GM18508 (cell line): ENCODE data around the gene SNX24.
"Not testable (repeated sequence)": the region's sequence is repeated elsewhere in the genome, so short reads cannot be mapped to it uniquely, and the experiment has no call there.

Experiments
- ATAC-seq: cut with Tn5 transposase; IDR thresholded peaks from one replicate; pipeline ENCODE4 v1.9.1; 2021; ENCODE audit warnings: moderate number of reproducible peaks; ENCODE audit not compliant: insufficient read depth, unreplicated experiment

The SNX24 gene

GRCh38 chr5:122957457-122957856 lies 112.0 kb downstream of the SNX24 start:
- ATAC-seq = no peak

DNA sequence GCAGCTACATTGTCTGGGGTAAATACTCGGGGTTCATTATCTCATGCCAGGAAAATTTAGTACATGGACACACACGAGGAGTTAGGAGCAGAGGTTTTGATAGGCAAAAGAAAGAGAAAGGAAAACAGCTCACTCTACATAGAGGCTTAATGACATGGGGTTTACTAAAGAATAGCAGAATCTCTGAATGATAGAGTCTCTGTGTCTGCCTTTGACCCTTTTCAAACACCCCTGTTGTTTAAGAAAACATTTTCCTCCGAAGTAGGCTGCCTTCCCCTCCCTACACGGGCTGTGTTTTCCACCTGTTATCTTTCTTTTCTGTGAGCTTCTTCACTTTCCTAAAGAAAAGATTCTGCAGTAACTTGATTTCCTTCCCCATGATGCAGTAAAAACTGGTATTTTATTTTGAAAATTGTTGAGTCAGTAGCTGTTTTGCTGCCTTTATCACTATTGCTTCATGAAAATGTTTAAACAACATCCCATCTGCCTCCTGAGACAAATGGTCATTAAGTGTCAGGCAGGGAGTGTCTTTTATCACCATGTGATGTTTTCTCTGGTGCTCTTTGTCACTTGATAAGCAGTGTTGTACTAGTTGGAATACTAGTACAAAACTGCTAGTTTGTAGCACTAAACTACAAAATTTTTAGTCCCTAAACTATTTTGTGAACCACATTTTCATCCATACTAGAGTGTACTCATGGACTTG lies 114.5 kb downstream of the SNX24 start:
- ATAC-seq = no peak

DNA sequence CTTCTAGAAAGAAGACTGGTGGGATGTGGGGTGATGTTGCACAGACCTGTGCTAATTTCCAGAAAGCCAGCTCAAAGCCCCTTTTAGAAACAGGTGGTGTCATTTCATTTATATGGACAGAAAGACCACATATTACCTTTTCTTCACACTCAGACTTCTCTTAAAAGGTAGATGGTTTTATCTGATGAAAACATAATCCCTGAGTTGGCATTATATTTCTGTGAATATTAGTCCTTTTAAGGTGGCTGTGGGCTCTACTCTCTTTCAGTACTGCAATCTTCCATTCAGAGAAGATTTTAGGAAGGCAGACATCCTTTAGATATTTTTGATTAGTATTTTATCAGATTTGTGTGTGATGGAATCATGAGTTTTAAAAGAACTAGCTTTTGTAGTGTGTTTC lies 117.9 kb downstream of the SNX24 start:
- ATAC-seq = no peak

GRCh38 chr5:122965111-122965510 lies 119.7 kb downstream of the SNX24 start:
- ATAC-seq = no peak

DNA sequence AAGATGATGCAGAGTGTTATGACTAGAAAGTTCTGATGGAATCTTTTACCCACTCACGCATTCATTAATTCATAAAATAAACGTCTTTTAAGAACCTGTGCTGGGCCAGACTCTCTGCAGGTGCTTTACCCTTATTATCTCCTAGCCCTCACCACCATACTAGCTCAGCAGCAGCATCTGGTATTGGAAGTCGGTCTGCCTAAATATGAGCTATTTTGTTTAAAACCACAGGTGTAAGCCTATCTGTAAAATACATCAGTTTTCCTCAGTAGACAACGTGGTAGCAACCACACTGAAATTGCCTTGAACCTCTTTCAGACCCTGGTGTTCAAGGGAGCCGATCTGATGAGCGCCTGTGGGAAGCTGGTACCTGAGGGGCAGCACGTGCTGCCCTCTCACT lies 121.7 kb downstream of the SNX24 start:
- peak; percentile 18 for ATAC-seq

DNA sequence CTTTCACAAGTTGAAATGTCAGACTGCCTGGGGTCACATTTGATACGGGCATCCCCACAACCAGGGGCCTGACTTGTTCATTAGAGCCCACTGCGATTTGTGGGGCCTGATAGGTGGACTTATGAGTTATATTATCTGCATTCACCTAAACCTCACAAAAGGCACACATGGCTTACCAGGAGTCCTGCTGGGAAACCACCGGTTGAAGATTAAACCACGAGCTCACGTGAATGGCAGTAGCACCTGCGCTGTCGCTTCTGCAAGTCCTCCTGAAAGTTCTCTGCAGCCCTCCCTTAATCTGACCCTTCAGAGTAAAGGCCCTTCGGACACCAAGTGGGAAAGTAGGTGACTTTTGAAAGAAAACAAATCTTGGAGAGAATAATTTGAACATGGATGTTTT lies 122.2 kb downstream of the SNX24 start:
- ATAC-seq = peak; percentile 95

DNA sequence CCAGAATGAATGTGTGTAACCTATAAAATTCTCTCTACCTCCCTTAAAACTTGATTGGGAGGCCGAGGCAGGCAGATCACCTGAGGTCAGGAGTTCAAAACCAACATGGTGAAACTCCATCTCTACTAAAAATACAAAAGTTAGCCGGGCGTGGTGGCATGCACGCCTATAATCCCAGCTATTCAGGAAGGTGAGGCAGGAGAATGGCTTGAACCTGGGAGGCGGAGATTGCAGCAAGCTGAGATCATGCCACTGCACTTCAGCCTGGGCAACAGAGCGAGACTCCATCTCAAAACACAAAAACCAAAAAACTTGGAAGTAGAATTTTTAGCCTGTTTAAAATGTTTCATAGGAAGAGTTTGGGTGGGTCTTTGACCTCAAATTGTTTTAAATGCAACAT lies 122.6 kb downstream of the SNX24 start:
- peak; percentile 13 for ATAC-seq

DNA sequence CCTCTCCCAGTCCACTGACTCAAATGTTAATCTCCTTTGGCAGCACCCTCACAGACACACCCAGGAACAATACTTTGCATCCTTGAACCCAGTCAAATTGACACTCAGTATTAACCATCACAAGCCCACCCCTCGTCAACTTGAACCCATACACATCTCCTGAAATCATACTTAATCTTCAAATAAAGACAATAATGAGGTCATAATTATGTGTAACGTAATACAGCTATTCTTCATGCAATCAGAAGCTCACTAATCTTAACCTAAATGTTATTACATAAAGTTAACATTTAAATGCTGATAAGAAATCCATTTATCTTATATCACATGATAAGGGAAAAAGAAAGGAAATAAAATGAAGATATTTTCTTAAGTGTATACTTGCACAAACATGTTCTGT lies 125.9 kb downstream of the SNX24 start:
- ATAC-seq = no peak

GRCh38 chr5:122972877-122973276 lies 127.5 kb downstream of the SNX24 start:
- no peak for ATAC-seq

DNA sequence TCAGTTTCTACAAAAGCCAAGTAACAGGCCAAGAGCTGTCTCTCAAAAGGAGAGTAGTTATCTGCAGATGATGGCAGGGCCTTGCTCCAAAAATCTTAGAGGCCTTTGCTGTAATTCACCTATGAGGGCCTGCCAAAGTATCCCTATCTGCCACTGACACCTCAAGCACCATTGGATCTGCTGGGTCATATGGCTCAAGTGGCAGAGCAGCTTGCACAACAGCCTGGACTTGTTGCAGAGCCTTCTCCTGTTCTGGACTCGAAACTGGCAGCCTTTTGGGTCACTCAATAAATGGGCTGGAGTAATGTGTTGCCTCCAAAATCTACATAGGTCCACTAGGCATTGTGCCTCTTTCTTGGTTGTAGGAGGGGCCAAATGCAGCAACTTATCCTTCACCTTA lies 128.3 kb downstream of the SNX24 start:
- ATAC-seq = not testable (repeated sequence)

DNA sequence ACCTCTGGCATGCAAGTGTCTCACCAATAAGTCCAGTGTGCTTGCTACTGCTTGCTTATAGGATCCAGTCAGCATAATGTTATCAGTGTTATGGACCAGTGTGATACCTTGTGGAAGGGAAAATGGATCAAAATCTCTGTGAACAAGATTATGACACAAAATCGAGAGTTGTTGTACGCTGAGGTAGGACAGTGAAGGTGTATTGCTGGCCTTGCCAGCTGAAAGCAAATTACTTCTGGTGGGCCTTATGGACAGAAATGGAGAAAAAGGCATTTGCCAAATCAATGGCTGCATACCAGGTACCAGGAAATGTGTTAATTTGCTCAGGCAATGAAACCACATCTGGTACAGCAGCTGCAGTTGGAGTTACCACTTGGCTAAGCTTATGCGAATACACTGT lies 128.8 kb downstream of the SNX24 start:
- ATAC-seq = not testable (repeated sequence)

DNA sequence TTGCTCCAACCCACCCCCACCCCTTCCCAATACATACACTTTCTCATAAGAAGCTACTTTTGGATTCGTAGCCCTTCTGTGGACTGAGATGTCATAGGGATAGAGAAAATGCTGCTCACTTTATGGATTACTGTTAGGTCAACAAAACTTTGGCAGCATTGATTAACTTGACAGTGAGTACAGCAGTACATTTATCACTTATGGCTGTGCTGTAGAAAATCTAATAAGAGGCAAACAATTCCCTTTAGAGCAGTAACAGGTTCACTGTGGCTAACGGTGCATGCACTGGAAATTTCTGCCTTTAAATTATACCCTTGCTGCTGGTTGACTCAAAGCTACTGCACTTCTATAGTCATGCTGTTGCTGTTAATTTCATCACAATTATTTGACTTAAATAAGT lies 131.9 kb downstream of the SNX24 start:
- ATAC-seq = no peak

GRCh38 chr5:122978068-122978467 lies 132.7 kb downstream of the SNX24 start:
- no peak for ATAC-seq

GRCh38 chr5:122978644-122979297 lies 133.4 kb downstream of the SNX24 start:
- ATAC-seq = no peak

GRCh38 chr5:122981846-122982245 lies 136.4 kb downstream of the SNX24 start:
- ATAC-seq = no peak

GRCh38 chr5:122982376-122982775 lies 137.0 kb downstream of the SNX24 start:
- no peak for ATAC-seq

- ATAC-seq = peak; percentile 46
Measured at GRCh38 chr5:122984425-122984824, 139.0 kb downstream of the SNX24 start.

GRCh38 chr5:122985006-122985700 lies 139.7 kb downstream of the SNX24 start:
- no peak for ATAC-seq

DNA sequence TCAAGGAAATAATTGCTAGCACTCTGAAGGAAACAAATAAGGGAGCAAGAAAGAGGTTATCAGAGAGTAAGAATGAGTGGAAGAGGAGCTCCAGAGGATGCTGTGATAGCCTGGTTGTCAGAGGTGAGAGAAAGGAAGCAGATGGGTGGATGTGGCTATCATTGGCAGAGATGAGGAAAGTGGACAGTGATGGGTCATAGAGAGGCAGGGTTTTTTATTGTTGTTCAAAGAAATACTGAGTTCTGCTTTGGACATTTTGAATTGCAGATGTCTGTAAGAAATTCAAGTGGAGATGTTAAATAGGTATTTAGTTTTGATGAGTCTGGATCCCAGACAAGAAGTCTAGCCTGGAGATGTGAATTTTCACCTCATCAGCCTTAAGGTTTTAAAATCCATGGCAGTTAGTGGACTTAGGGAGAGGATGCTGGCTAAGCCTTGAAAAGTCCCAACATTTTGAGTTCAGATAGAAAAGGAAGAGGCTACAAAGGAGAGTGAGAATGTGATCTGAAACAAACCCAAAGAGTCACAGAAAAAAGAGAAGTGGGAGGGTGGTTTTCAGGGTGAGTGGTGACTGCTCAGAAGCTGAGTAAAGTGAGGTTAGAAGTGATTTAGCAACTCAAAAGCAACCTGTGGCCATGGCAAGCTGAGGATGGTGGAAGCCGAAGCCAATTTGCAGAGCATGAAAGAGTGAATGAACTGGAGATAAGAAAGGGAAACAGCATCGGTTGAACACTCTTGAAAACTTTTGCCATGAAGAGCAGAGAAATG lies 140.7 kb downstream of the SNX24 start:
- ATAC-seq = peak; percentile 79

GRCh38 chr5:122996091-122996490 lies 150.7 kb downstream of the SNX24 start:
- ATAC-seq = no peak

DNA sequence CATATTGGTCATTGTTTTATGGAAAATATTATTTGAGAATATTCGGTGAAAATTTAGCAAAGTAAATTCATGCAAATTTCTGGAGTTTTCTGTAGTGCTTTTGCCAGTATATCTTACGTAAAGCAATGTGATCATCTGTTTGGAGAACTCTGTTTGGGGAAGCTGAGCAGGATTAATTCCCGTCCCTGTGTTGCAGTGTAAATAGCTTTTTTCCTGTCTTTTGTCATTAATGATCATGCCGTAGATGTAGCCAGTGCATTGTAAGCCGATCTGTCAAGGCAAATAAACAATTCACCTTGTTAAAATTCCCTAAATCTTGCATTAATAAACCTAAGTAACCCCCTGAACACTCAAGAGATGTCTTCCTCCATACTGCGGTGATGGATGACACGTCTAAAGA lies 151.9 kb downstream of the SNX24 start:
- no peak for ATAC-seq
